ENCODE data around the gene LIMS1. TPM values are rescaled to one million over a fixed set of nuclear protein-coding genes. Genes with fewer than 3 reads are reported as not detected.

LIMS1 gene
- total and polyA plus RNA-seq, 2 donors (not counting 3 experiments of a cell fraction or from before 2014, with no cell fraction given) = 153 to 229 TPM

DNA sequence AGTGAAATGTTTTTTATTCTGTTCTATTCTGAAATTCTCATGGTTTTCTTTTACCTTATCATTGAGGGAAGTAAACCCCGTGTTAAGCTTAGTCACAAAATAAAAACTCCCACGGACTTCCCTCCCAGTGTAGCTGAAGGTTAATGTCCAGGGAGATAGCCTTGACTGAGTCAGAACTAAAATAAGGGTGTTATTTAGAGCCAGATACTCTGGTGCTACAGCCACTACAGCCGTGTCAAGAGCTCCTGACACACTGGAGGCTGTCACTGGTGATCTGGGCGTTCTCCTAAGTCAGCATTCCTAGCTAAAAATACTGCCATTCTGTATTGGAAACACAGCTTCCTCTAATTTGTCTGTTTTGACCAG is 103.0 kb downstream of the LIMS1 start:
- H3K4me3 ChIP-seq (replicated peaks in 1 of 3; ENCODE audit: insufficient read depth in 1 of 3, low read depth in 1 of 3, low read length in 3 of 3) = no peak overlapping the region
- no peaks in the 10 kb centered on the region for H3K9me1 ChIP-seq (replicated peaks; ENCODE audit: control insufficient read depth, extremely low read depth, insufficient read depth, low read length)
- POLR2A ChIA-PET = interaction anchor here (0.9 to 2.4 kb wide), 4 partner anchors 21 to 43 kb away, joined by 3 to 12 read pairs (median 7); no protein-coding TSS in a partner anchor
- no peak overlapping the region for H2AFZ ChIP-seq (ENCODE audit: low read depth, low read length)
- H3K36me3 ChIP-seq (ENCODE audit: control insufficient read depth in 2 of 2, extremely low read depth in 1 of 2, insufficient read depth in 2 of 2, low read length in 2 of 2) = no peaks in the 10 kb centered on the region
- DNase-seq (ENCODE audit: low read depth, low spot score) (peak; percentile 97), FAIRE-seq (peak; percentile 96)
- BruUV-seq (replicated peaks) = no TSS peak
- TF ChIP-seq EZH2 (IDR thresholded peaks at IDR 0.05; ENCODE audit: borderline replicate concordance, low read depth, low read length, severe bottlenecking) (no peak), POLR2AphosphoS5 (IDR thresholded peaks at IDR 0.05; ENCODE audit: insufficient read depth, low read depth, low read length) (peak; percentile 43), MYC (IDR thresholded peaks at IDR 0.05; ENCODE audit: low read depth, low read length) (no peak), POLR2A (IDR thresholded peaks at IDR 0.05; ENCODE audit: low read depth, low read length) (peak; percentile 55), JUN (IDR thresholded peaks at IDR 0.05; ENCODE audit: borderline replicate concordance, insufficient read depth, insufficient read length, low read depth) (peak; percentile 56), FOS (IDR thresholded peaks at IDR 0.05; ENCODE audit: borderline replicate concordance, insufficient read depth, low read length) (peak; percentile 68), GATA2 (IDR thresholded peaks at IDR 0.05; ENCODE audit: insufficient read depth, insufficient read length, low read depth, low read length) (peak; percentile 62)
- TF ChIP-seq, protein P1, sequence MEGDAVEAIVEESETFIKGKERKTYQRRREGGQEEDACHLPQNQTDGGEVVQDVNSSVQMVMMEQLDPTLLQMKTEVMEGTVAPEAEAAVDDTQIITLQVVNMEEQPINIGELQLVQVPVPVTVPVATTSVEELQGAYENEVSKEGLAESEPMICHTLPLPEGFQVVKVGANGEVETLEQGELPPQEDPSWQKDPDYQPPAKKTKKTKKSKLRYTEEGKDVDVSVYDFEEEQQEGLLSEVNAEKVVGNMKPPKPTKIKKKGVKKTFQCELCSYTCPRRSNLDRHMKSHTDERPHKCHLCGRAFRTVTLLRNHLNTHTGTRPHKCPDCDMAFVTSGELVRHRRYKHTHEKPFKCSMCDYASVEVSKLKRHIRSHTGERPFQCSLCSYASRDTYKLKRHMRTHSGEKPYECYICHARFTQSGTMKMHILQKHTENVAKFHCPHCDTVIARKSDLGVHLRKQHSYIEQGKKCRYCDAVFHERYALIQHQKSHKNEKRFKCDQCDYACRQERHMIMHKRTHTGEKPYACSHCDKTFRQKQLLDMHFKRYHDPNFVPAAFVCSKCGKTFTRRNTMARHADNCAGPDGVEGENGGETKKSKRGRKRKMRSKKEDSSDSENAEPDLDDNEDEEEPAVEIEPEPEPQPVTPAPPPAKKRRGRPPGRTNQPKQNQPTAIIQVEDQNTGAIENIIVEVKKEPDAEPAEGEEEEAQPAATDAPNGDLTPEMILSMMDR (IDR thresholded peaks at IDR 0.05; ENCODE audit: extremely low read depth in 1 of 2, insufficient read depth in 1 of 2, low read depth in 1 of 2, low read length in 2 of 2) = no peak
- TF ChIP-seq, protein P2, sequence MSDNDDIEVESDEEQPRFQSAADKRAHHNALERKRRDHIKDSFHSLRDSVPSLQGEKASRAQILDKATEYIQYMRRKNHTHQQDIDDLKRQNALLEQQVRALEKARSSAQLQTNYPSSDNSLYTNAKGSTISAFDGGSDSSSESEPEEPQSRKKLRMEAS (IDR thresholded peaks at IDR 0.05; ENCODE audit: insufficient read depth, insufficient read length) = no peak
- H3K4me2 ChIP-seq (ENCODE audit: insufficient read depth, low read length) = peak overlapping the region; percentile 51
- no peaks in the 10 kb centered on the region for H3K27me3 ChIP-seq (ENCODE audit: control insufficient read depth in 2 of 2, insufficient read depth in 2 of 2, low read length in 2 of 2)
- H3K4me1 ChIP-seq (ENCODE audit: control insufficient read depth, extremely low read depth, insufficient read depth, low read length) = peaks cover 68% of the 10 kb centered on the region
- CTCF ChIA-PET = interaction anchor here (0.7 to 5.4 kb wide), 24 partner anchors 10 to 286 kb away, joined by 3 to 166 read pairs (median 6); partner anchors contain the start of genes GCC2 and RANBP2
- H3K79me2 ChIP-seq (ENCODE audit: control insufficient read depth, insufficient read depth, low read length) = peaks cover 37% of the 10 kb centered on the region
- dilution Hi-C loops (cut with MboI; ENCODE audit: extremely low pct_ligation_motif_present, low sequenced_read_pairs) = no loop called here
- no peaks in the 10 kb centered on the region for H4K20me1 ChIP-seq (replicated peaks; ENCODE audit: control insufficient read depth, extremely low read depth, insufficient read depth, low read length)
- no peaks in the 10 kb centered on the region for H3K9me3 ChIP-seq (replicated peaks; ENCODE audit: control insufficient read depth, insufficient read depth, low read length)
- intact Hi-C loops (cut with micrococcal nuclease) = loop anchor here (1.0 to 5.0 kb wide), 2 partner anchors 41 to 100 kb away; no protein-coding TSS in a partner anchor
- peak overlapping the region; percentile 77 for H3K27ac ChIP-seq (ENCODE audit: insufficient read depth, low read depth, low read length)
- H3K9ac ChIP-seq (replicated peaks; ENCODE audit: extremely low read depth, insufficient read depth, low read length) = peak overlapping the region; percentile 51

Measured in endothelial cell of umbilical vein (primary cell).